ENCODE measurements around the gene PTPN3.

DNA sequence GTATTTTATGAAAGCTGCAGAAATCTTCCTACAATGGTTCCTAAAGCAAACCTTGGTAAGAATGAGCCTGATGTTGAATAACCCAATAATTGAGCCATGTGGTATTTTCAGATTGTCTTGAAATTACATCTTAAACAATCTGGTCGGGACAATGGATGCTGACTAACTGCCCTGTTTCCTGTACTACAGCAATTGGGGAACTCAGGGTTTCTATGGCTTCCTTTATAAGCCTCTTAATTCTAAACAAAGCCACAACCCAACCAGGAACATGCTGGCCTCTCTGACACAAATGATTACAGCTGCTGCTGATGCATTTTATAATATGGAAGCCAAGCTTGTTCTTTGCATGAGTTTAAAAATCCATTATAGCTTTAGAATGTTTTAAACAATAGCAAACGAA is 30.2 kb downstream of the PTPN3 start:
- TF ChIP-seq POLR2A (IDR thresholded peaks at IDR 0.05; ENCODE audit: low read length) (no peak), GATA1 (IDR thresholded peaks at IDR 0.05; ENCODE audit: low read depth, low read length) (no peak)

Measured in erythroblast (primary cell).